Heart left ventricle (tissue), 16 donors: ENCODE results near the gene ADIRF. TPM values are rescaled to one million over a fixed set of nuclear protein-coding genes. Genes with fewer than 3 reads are reported as not detected.

Experiments used
- ATAC-seq, 4 donors: fragments of 200-7000 bp; cut with Tn5 transposase; one replicate each; pipeline ENCODE4 v1.9.1; 2020 to 2022; ENCODE audit warnings: moderate library complexity in 4 of 4, mild to moderate bottlenecking in 3 of 4, moderate number of reproducible peaks in 1 of 4
- DNase-seq, 5 donors: peaks; one replicate each; pipeline ENCODE4 v3.0.0-alpha.2; 2020
- H3K27ac ChIP-seq, 12 donors: fragments of 200-600 bp; sonication (generic) in 4 of 12; one replicate each; pipeline versions ENCODE4 v1.5.0 to v1.8.0; 2016 to 2022; ENCODE audit warnings: mild to moderate bottlenecking in 2 of 12
- H3K27me3 ChIP-seq, 9 donors: fragments of 200-600 bp; sonication (generic) in 2 of 9; one replicate each; pipeline versions ENCODE4 v1.5.1 to v1.8.0; 2016 to 2022; ENCODE audit warnings: mild to moderate bottlenecking in 3 of 9
- H3K36me3 ChIP-seq, 9 donors: fragments of 200-600 bp; sonication (generic) in 2 of 9; one replicate each; pipeline versions ENCODE4 v1.5.0 to v1.8.0; 2018 to 2022; ENCODE audit warnings: mild to moderate bottlenecking in 2 of 9
- H3K4me1 ChIP-seq, 12 donors: fragments of 200-600 bp; sonication (generic) in 4 of 12; one replicate each; pipeline versions ENCODE4 v1.5.0 to v1.8.0; 2016 to 2022; ENCODE audit warnings: mild to moderate bottlenecking in 3 of 12
- H3K4me3 ChIP-seq, 12 donors: fragments of 200-600 bp; sonication (generic) in 4 of 12; one replicate each; pipeline versions ENCODE4 v1.5.0 to v1.8.0; 2017 to 2022; ENCODE audit warnings: mild to moderate bottlenecking in 9 of 12, moderate library complexity in 4 of 12
- H3K9me3 ChIP-seq, 12 donors: fragments of 200-600 bp; sonication (generic) in 4 of 12; one replicate each; pipeline versions ENCODE4 v1.5.0 to v1.8.0; 2016 to 2022; ENCODE audit warnings: mild to moderate bottlenecking in 1 of 12
- POLR2A ChIP-seq, 2 donors: fragments of 450-650 bp; IDR thresholded peaks; one replicate each; pipeline ENCODE4 v1.6.1; 2017; ENCODE audit warnings: antibody characterized with exemption in 2 of 2, mild to moderate bottlenecking in 2 of 2, moderate library complexity in 2 of 2
- WGBS, 4 donors: extraction: QIAGEN DNeasy Blood & Tissue Kit in 2 of 4; methylation state at CpG; one replicate each; pipeline versions ENCODE4 v1.1.5 to v1.1.7; 2013 to 2018; 5-methylcytosine and 5-hydroxymethylcytosine counted together
- intact Hi-C, 10 donors: fragments of 100-400 bp; cut with DNase I; formaldehyde crosslinking; loops; one replicate each; pipeline versions ENCODE4 v1.11.1 to v1.14.2; 2022
- polyA plus RNA-seq, 2 donors: library from polyadenylated mRNA; stranded (reverse); fragments of 200-250 nt; gene quantifications; one replicate each; pipeline ENCODE4 v1.2.3, GENCODE V29; 2013
- total RNA-seq, 9 donors: library from RNA; depleted of rRNA in 2 of 9; stranded (reverse); fragments of >200 nt in 2 of 9; fragmentation: NEBNext Ultra II Directional in 3 of 9; extraction: Animal tissue kit (Norgen Biotek cat#: 25700) in 3 of 9; gene quantifications; one replicate each; pipeline versions ENCODE4 v1.1.0 to v1.2.4, GENCODE V29; 2016 to 2023
- TF ChIP-seq, protein P1 (sequence below), 12 donors: fragments of 200-600 bp; sonication (generic) in 4 of 12; IDR thresholded peaks; one replicate each; pipeline versions ENCODE4 v1.5.0 to v1.8.0; 2018 to 2022; ENCODE audit warnings: antibody characterized with exemption in 12 of 12, mild to moderate bottlenecking in 5 of 12
- donor health status: ischemic (EF 13 %, LVEDD 7.1; RV severe dilation, severe dysfunction).
- donor health status: healthy with polysubstance abuse.
- donor health status: DM: no; HTN: yes; CAD: no.
- donor health status: DM: no; HTN: no; CAD: no.
- donor health status: ischemic (EF 25% LVEDD 6.9; RV normal size, moderate dysfunction).
- donor health status: ischemic (EF 25% LVEDD 5.7; RV mildly dilated, moderate dysfunction).
- donor health status: healthy.
- donor health status: DM: yes; HTN: yes; CAD: no.
- donor health status: ischemic (EF 35%, LVEDD 5.7; RV mildly dilated, moderate dysfunction).
- donor health status: nonischemic (EF 11% LVEDD 7.7; RV severe dilation, severe dysfunction).
- donor health status: DM: yes; HTN: yes; CAD: no.
- donor health status: PGD.
- donor health status: ischemic (EF 29% LVEDD 5.4; RV normal size, mild dysfunction).
- donor health status: nonischemic (EF 23%, LVEDD 6.1; RV moderate dilation, normal function).

ADIRF gene
- total and polyA plus RNA-seq, 11 donors = 21.2 to 189 (median 41.1) TPM

DNA sequence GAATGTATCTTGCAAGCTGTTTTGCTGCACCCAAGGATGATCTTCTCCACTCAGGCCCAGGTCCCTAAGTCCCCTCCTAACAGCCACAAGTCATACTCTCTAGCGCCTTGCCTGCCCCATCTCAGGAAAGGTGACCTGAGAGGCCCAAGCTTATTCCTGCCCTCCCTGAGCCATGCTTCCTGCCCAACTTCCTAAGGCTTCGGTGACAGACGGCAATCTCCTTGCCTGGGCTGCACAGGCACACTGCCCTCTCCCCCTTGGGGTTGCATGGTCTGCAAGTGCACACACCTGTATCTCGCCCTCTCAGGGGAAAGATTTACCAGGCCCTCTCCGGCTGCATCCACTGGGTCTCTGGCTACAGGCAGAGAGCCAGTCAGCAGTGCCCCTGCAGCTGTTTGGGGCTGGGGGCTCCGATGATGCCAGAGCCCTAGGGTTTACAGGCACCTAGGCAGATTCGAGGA is 771 bp upstream of the ADIRF start:
- peaks cover 7 to 73% (median 47%) of the 10 kb centered on the region in 12 donors for H3K4me1 ChIP-seq
- TF ChIP-seq, protein P1, sequence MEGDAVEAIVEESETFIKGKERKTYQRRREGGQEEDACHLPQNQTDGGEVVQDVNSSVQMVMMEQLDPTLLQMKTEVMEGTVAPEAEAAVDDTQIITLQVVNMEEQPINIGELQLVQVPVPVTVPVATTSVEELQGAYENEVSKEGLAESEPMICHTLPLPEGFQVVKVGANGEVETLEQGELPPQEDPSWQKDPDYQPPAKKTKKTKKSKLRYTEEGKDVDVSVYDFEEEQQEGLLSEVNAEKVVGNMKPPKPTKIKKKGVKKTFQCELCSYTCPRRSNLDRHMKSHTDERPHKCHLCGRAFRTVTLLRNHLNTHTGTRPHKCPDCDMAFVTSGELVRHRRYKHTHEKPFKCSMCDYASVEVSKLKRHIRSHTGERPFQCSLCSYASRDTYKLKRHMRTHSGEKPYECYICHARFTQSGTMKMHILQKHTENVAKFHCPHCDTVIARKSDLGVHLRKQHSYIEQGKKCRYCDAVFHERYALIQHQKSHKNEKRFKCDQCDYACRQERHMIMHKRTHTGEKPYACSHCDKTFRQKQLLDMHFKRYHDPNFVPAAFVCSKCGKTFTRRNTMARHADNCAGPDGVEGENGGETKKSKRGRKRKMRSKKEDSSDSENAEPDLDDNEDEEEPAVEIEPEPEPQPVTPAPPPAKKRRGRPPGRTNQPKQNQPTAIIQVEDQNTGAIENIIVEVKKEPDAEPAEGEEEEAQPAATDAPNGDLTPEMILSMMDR (IDR thresholded peaks at IDR 0.05) = peak in 1 of 12 donors; percentile 2
- no peak for TF ChIP-seq POLR2A (IDR thresholded peaks at IDR 0.05)
- no peaks in the 10 kb centered on the region for H3K36me3 ChIP-seq
- 57 to 83% (median 74%) methylated on average over 6 to 7 of the region's 7 CpGs for WGBS, 4 donors
- no peaks in the 10 kb centered on the region for H3K9me3 ChIP-seq
- H3K27ac ChIP-seq = peak overlapping the region in 10 of 12 donors; percentile 77 to 98 (median 92)
- peaks cover 0 to 11% (median 0%) of the 10 kb centered on the region in 9 donors for H3K27me3 ChIP-seq
- peak overlapping the region in 9 of 12 donors; percentile 54 to 84 (median 69) for H3K4me3 ChIP-seq
- intact Hi-C loops = loop anchor here in 1 of 10 donors (2.0 kb wide), 1 partner anchor 29 kb away; no protein-coding TSS in a partner anchor
- ATAC-seq (no peak), DNase-seq (peak in 2 of 5 donors; percentile 19 to 54)

DNA sequence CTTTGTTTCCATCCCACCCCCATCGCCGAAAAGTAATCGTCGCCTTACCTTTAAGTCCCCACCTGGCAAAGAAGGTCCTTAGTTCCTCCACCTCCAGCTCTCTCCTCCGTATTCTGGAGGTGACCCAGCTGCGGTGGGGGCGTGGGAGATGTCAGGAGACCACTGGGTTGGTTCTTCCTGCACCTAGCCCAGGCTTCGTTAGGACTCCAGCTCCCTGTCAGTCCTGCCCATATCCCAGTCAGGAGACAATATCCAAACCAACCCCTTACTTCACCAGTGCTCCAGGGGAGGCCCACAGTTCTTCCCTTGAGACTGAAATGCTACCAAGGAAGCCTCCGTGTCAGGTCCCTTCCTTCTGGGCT is 693 bp downstream of the ADIRF start:
- intact Hi-C loops = no loop called here
- DNase-seq (peak in 1 of 5 donors; percentile 42), ATAC-seq (no peak)
- 51 to 71% (median 62%) methylated on average over 8 to 9 of the region's 9 CpGs for WGBS, 4 donors
- peaks cover 0 to 11% (median 0%) of the 10 kb centered on the region in 9 donors for H3K27me3 ChIP-seq
- no peaks in the 10 kb centered on the region for H3K36me3 ChIP-seq
- H3K27ac ChIP-seq = peak overlapping the region; percentile 77 to 98 (median 92)
- peaks cover 7 to 68% (median 47%) of the 10 kb centered on the region in 12 donors for H3K4me1 ChIP-seq
- peak overlapping the region; percentile 54 to 84 (median 65) for H3K4me3 ChIP-seq
- H3K9me3 ChIP-seq = no peaks in the 10 kb centered on the region
- TF ChIP-seq, protein P1 (IDR thresholded peaks at IDR 0.05) = no peak
- TF ChIP-seq POLR2A (IDR thresholded peaks at IDR 0.05) = no peak

DNA sequence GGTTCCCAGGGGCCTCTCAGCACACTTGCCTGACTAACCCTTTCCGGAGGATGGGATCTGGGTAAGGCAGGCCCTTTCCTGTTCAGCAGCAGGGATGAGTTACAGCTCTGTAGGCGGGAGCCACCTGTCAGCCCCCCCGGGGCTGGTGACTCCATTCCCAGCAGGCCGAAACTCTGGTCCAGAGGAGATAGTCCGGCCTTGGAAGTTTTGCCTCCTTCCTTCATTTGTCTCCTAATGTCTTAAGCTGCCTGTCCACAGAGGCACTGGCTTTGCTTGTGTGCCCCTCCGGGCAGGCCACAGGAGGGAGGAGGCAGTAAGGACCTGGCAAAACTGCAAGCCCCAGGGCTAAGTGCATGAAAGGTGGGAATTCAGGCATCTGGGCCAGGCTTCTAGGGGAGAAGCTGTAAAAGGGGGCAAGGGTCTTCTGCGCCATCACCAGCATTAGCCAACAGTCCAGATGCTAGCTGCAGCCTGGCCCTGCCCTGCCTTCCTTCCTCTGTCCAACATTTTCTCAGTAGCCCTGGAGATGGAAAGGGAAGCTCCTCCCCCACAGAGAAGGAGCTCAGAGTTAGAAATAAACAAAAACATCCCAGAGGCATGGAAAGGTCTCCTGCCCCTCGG is 1.2 kb downstream of the ADIRF start:
- Histone ChIP-seq H3K27me3 (peaks cover 0 to 11% (median 0%) of the 10 kb centered on the region in 9 donors), H3K27ac (peak overlapping the region; percentile 77 to 98 (median 92)), H3K36me3 (no peaks in the 10 kb centered on the region), H3K9me3 (no peaks in the 10 kb centered on the region), H3K4me1 (peaks cover 7 to 66% (median 47%) of the 10 kb centered on the region in 12 donors), H3K4me3 (peak overlapping the region; percentile 54 to 84 (median 65))
- ATAC-seq (peak in 3 of 4 donors; percentile 1 to 14 (median 3)), DNase-seq (peak in 4 of 5 donors; percentile 38 to 58 (median 47))
- TF ChIP-seq, protein P1 (IDR thresholded peaks at IDR 0.05) = no peak
- TF ChIP-seq POLR2A (IDR thresholded peaks at IDR 0.05) = no peak
- WGBS, 4 donors = 30 to 53% (median 49%) methylated on average over 4 to 8 of the region's 8 CpGs
- intact Hi-C loops = loop anchor here in 5 of 10 donors (5.0 to 10.0 kb wide), 3 partner anchors 32 to 125 kb away; partner anchors contain the start of genes GLUD1 (in 3 of the 5) and SHLD2 (in 2 of the 5)
